ENCODE measurements around the gene NLN.

DNA sequence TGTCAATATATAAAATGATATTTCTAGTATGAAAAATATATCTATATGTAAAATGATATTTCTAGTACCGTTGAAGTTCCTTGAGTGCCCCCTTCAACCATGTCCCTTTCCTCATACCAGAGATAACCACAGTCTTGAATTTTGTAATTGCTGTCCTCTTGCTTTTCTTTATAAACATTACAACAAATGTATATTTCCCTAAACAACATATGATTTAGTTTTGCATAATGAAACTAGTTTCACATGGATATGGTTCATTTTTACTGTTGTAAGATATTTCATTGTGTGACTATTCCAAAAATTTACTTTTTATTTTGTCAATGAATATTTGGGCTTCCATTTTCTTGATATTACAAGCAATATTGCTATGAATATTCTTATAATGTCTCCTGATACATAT is 14.0 kb downstream of the NLN start:
- no peak for TF ChIP-seq EZH2 (IDR thresholded peaks at IDR 0.05; ENCODE audit: borderline replicate concordance, insufficient read depth, low read depth, low read length, poor library complexity, severe bottlenecking)
- TF ChIP-seq, protein P1, sequence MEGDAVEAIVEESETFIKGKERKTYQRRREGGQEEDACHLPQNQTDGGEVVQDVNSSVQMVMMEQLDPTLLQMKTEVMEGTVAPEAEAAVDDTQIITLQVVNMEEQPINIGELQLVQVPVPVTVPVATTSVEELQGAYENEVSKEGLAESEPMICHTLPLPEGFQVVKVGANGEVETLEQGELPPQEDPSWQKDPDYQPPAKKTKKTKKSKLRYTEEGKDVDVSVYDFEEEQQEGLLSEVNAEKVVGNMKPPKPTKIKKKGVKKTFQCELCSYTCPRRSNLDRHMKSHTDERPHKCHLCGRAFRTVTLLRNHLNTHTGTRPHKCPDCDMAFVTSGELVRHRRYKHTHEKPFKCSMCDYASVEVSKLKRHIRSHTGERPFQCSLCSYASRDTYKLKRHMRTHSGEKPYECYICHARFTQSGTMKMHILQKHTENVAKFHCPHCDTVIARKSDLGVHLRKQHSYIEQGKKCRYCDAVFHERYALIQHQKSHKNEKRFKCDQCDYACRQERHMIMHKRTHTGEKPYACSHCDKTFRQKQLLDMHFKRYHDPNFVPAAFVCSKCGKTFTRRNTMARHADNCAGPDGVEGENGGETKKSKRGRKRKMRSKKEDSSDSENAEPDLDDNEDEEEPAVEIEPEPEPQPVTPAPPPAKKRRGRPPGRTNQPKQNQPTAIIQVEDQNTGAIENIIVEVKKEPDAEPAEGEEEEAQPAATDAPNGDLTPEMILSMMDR (IDR thresholded peaks at IDR 0.05) = no peak

All from B cell (primary cell).